HG03196 (cell line): ENCODE data around the gene CA11.
"Not testable (repeated sequence)": the region's sequence is repeated elsewhere in the genome, so short reads cannot be mapped to it uniquely, and the experiment has no call there.

Source experiments
- ATAC-seq: cut with Tn5 transposase; IDR thresholded peaks from one replicate; pipeline ENCODE4 v1.9.1; 2021; ENCODE audit not compliant: unreplicated experiment

CA11 gene

DNA sequence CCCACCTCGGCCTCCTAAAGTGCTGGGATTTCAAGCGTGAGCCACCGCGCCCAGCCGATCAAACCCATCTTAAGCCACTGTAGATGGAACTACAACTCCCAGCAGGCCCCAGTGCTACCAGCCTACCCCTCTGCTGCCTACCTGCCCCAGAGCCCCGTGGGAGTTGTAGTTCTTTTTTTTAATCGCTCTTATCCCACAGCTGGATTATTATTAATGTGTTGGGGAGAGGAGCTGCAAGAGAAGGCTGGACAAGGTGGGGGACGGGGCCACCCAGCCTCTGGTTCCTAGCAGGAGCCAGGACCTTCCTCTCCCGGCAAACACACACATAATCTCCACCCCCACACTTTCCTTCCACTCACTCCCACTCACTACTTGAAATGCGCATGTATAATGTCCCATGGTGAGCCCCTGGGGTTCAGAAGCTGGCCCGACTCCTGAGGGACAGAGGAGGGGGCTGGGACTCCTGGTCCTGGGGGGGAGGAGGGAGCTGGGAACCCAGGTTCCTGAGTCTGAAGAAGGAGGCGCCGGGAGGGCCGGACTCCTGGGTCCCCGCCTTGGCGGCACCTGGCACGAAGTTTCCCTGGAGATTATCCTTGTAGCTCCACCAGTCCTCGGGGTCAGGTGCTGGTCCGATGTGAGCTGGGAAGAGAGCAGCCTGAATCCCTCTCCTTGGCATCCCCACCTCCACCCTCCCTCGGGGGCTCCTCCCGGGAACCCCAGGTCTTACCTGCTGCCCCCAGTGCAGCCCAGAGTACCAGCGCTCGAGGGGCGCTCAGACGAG lies 958 bp downstream of the CA11 start:
- ATAC-seq, result no peak

DNA sequence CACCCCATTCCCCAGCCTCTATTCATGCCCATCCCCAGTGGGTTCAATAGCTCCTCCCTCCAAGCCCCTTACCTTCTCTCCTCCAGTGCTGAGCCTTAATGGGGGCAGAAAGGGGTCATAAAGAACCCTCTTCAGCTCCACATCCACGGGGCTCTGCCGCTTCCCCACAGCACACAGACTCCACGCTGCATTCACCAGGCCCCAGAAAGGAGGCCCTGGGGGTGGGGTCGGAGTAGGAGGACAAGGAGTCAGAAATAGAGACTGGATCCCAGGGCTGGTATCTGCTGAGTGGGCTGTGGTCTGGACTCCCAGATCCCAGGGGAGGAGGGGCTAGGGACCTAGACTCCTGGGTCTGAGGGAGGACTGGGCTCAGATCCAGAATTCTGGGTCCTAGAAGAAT lies 1.6 kb downstream of the CA11 start:
- no peak for ATAC-seq

DNA sequence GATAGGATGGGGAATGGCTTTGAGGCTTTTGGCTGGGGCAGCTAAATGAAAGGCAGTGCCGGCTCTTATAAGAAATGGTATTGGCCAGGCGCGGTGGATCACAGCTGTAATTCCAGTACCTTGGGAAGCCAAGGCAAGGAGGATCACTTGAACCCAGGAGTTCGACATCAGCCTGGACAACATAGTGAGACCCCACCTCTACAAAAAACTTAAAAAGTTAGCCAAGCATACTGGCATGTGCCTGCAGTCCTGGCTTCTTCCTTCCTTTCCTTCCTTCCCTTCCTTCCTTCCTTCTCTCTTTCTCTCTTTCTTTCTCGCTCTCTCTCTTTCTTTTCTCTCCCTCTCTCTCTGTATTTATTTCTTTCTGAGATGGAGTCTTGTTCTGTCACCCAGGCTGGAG lies 3.1 kb downstream of the CA11 start:
- no peak for ATAC-seq

DNA sequence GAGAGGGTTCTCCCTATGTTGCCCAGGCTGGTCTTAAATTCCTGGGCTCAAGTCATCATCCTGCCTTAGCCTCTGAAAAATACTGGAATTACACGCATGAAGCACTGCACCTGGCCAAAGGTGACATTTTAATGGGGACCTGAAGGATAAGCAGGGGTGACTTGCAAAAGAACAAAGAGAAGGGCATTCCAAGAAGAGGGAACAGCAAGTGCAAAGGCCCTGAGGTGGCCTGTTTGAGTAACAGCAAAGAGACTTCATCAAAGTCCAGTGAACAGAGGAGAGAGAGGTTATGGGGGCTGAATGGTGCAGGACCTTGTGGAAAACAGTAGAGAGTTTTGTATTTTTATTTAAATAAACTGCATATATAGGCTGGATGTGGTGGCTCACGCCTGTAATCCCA lies 4.1 kb downstream of the CA11 start:
- no peak for ATAC-seq

DNA sequence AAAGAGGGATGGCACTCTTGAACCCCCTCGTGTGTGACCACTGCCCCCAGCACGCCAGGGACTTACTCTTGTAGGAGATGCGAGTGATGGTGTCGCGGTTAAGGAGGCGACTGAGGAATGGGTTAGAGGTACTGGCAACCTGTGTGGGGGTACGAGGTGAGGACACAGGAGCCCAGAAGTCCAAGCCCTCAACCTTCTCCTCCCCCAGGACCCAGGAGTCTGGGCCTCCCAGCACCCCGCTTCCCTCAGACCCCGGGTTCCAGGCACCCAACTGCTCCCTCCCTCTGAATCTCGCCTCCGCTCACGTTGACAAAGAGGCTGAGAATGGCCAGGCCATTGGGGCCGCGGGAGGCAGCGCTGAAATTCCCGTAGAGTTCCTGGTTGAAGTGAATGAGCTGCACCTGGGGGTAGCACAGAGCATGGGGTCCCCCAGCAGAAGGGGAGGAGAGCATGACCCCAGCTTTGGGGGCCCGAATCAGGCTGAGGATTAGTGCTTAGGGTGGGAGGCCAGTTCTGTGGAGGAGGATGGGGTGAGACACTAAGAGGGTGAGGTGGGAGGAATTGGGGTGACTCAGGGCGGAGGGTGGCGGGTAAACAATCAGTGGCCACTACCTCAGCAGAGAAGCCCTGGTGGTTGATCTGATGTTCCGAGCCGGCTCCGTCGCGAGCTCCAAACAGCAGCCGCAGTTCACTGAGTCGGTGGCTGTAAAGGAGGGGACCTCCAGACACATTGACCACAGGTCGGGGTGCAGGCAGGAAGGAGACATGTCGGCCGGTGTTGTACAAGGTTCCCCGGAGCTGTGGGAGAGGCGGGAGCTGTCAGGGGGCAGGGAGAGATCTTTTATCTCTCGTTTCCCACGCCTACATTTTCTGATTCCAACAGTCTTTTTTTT lies 6.3 kb downstream of the CA11 start:
- ATAC-seq, result no peak

DNA sequence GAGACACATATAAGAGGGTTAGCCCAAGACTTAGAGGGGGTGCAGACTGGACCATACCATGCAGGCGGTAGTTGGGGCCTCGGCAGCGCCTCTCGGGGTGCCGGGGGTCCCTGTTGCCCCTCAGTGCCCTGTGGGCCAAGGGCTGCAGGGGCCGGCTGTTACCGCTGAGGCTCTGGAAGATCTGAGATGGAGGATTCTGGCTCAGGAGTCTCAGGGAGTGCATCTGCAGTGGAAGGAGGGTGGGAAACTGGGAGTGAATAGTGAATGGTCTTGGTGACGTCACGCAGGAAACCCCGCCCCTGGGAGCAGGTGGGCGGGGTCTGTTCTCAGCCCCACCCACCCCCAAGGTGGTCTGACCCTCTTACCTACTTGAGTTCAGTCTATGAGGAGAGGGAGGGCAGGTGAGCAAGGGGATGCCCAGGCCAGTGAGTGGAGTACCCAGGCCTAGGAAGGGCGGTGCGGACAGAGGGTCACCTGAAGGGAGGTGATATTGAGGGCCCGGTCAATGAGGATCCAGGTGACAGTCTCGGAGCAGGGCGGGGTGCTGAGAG lies 7.1 kb downstream of the CA11 start:
- no peak for ATAC-seq

DNA sequence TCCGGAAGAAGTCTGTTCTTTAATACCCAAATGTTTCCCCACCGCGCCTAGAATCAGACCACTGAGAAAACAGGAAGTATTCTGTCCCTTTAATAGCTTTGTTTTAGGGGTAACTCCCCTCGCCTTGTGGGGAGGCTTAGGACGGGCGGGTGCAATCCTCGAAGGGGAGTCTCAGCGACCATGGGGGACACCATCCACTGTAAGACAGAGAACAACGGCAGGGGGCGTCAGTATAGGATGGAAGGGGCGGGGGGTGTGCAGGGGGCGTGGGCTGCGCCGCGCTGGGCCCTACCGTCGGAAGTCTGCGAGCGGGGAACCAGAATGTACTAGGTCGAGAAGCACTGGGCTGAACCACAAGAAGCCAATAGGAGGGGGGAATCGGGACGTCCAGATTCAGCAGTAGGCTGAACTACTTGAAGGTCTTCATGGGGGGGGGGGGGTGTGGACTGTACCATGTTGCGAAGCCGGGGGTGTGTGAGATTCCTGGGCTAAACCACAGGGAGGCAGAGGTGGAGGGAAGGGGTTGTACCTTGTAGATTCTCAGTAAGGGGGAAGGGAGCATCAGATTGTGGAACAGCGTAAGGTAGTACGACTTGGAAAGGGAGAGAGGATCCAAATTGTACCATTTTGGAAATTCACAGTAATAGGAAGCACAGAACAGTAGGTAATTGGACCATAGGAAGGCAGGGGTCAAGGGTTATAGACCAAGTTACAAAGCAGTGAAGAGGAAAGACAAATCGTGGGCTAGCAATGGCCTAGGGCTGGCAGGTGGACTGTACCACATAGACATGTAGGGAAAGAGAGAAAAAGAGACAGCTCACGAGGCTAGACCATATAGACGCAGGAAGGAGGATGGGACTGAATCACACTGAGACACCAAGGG lies 7.8 kb downstream of the CA11 start:
- peak; percentile 6 for ATAC-seq

DNA sequence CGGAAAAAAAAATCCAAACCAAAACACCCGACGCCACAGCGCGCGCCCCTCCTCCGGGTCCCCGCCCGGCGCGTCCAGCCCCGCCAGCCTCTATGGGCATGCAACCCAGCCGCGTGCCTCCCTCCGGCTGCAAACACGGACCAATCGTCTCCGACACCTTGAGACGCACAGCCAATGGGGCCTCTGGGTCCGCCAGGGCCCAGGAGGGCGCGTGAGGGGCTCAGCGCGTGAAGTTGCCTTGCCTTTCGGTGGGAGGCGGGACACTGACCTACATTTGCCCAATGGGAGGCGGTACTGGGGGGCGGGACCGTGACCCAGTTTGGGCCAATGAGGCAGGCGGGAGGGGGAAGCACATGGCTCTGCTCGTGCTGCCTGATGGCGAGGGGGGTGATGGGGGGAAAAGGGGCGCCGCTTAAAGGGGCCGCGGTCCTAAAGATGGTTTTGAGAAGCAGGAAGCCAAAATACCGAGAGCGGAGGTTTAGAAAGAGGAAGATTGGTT lies 8.5 kb downstream of the CA11 start:
- peak; percentile 61 for ATAC-seq

DNA sequence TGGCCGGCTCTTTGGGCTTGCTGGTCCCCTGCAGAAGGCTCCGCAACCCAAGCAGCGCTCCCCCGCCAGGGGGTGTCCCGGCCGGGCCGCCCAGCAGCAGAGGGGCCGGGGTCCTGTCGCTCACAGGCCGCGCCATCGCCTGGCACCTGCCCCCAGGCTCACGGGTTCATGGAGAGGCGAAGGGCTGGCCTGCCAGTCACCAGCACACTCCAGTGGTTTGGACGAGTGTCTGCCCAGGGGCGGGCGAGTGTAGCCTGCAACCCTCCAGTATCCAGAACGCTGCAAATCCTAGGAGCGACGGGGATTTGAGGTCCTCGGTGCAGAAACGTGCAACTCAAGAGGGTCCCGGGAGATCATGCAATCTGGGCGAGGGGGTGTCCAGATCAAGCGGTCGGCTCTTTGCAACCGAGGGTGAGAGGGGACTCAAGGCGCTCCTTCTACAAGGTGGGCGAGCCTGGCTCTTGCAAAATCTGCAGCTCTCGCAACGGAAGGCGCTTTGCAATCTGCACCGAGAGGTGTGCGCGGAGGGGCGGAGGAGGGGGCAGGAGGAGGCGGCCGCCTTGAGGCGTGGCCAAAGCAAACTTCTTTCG lies 9.0 kb downstream of the CA11 start, which contains the start of gene DBP:
Gene DBP (minus strand): TSS at position 521 of the 590 bp plus-strand sequence. CDS start 385 bp downstream, at position 136.
- peak; percentile 0 for ATAC-seq

DNA sequence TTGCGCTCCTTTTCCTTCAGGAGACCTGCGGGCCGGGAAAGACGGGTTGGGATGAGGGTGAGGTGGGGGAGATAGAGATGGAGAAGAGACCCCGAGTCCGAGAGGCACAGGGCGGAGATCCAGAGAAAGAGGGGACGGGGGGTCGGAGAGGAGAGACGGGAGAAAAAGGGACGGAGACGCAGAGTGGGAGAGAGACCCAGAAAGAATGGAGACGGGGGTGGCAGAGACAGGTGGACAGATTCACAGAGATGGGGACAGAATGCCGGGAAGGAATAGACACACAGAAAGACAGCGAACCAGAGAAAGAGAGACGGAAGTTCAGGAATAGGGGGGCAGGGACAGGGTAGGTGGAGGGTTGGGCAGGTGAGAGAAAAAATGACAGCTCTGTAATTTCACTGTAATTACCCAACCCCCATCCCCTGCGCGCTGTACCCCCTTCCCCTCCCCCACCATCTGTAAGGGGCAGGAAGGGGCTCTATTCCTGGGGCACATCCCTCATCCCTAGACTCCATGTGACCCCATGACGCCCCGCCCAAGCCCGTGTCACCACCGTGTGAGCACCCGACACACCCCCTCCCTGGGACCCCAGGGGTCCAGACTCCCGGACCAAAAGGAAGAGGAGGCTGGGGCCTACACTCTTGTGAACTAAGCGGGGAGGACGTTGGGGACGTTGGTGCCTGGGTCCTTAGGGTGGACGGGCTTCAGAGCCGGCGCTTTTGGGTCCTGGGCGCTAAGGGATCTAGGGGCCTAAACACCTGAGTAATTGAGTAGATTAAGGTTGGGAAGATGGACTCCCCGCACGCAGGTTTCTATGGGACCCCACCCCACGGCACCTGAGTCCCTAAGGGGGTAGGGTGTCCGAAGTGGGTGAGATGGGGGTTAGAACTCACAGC lies 9.8 kb downstream of the CA11 start:
- ATAC-seq, result no peak

DNA sequence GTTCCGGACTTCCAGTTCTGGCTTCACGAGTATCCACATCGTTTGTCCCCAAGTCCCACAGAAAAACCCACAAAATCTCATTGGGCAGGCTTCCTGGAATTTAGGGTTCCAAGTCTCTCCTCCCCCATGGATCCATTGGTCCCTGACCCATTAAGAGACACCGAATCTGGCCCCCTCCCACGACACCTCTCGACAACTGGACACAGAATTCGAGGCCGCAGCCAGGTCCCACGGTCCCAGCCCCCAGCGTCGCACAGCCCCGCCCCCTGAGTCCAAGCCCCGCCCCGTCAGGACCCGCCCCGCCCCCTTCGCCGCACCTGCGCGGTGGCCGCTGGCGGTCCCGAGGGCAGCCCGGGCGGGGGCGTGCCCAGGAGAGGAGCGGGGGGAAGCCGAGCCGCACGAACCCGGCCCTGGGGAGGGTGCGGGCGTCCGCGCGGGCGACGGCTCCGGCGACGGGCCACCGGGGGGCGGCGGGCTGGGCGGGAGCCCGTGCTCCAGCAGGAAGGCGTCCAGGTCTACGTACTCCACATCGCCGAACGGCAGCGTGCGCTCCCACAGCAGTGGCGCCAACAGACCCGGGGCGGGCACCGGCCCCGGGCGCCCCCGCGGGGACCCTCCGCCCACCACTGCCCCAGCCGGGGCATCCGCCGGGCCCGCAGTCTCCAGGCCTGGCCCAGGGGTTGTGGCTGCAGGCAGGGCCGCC lies 10.6 kb downstream of the CA11 start:
- no peak for ATAC-seq

DNA sequence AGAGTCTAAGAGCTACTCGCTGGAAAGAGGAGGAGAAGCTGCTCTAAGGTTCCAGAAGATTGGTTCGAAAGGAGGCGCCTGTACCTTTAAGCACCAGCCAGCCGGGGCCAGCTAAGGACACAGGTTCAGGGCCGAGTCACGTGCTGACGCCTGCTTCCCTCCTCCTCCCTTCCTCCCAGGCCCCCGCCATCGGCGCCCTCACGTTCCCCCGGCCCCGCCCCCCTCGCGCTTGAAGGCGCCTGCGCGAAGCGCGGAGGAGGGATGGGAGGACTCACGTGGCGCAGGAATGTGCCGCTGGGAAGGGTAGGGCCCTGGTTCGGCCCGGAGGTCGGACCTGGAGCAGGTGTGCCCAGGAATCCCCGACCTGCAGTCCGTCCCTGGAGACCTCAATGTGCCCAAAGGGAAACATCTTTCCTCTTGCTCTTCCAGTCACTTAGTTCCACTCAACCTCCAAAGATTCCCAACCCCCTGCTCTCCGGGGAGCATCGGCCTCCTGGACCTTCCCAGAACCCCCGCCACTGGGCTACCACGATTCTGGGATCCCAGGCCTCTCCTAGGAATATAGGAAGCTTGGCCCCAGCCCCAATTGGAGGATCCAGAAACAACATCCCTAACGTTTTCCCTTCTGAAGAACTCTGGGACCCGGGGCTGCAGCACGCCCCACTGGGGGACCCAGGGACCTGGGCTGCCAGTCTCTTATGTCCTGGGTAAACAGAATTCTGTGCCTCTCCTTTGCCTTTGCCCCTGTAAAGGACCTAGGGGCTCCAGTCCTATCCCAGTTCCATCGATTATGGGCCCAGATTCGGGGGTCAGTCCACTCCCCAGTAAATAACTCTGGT lies 11.3 kb downstream of the CA11 start:
- ATAC-seq, result peak; percentile 26

DNA sequence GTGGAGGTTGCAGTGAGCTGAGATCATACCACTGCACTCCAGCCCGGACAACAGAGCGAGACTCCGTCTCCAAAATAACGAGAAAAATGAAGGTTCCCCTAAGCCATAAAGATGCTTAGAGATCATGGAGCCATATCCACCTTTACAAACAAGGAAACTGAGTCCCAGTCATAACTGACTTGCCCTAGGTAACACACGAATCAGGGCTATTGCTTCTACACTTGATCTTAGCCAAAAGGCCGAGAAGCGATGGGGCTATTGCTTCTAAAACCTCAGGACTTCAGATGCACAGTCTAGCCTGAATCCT lies 12.0 kb downstream of the CA11 start:
- ATAC-seq, result no peak

DNA sequence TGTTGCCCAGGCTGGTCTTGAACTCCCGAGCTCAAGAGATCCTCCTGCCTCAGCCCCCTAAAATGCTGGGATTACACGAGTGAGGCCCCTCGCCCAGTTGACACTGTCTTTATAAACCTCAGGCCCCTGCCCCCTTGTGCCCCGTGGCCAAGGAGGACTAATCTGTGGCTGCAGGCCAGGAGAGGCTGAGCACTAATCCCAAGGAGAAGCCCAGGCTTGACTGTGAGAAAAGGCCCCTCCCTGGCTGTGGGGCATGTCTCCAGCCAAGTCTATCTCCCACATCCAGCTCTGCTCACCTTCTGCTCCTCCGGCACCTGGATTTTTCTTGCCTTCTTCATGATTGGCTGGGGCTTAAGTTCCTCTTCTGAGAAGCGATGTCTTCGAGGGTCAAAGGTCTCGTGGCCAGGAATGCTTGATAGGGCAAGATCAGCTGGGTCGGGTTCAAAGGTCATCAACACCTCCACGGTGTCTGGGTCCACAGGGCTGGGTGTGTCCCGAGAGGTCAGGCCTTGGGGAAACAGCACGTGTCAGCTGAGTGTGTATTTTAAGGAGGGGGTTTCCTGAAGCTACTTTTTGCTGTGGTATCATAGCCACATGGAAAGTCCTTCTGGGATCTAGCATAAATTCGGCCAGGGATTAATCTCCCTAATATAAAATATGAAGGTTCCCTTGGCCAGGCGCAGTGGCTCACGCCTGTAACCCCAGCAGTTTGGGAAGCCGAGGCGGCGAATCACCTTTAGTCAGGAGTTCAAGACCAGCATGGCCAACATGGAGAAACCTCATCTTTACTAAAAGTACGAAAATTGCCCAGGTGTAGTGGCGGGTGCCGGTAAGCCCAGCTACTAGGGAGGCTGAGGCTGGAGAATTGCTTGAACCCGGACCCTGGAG lies 12.6 kb downstream of the CA11 start:
- no peak for ATAC-seq

DNA sequence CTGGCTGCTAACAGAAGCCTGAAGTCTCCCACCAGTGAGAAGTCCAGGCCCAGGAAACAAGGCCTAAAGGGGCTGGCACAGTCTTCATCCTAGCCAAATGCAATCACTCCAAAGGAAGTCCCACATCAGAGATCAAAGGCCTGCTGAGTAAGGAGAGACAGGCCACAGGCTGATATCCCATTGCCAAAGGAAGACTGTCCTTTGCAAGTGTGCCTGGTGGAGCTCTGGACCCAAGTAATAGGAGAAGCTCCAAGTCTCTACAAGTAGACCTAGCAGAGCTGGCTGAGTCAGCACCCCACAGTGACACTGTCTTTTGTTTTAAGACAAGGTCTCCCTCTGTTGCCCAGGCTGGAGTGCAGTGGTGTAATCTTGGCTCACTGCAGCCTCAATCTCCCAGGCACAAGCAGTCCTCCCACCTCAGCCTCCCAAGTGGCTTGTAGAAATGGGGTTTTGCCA lies 13.3 kb downstream of the CA11 start:
- no peak for ATAC-seq

DNA sequence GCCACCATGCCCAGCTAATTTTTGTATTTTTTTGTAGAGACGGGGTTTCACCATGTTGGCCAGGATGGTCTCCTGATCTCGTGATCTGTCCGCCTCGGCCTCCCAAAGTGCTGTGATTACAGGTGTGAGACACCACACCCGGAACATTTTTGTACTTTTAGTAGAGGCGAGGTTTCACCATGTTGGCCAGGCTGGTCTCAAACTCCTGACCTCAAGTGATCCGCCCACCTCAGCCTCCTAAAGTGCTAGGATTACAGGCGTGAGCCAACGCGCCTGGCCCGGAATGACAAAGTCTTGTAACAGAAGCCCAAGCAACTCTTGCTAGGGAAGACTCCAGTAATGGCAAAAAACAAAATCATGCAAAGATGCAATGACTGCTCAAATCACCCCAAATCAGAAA lies 13.7 kb downstream of the CA11 start:
- ATAC-seq, result not testable (repeated sequence)

DNA sequence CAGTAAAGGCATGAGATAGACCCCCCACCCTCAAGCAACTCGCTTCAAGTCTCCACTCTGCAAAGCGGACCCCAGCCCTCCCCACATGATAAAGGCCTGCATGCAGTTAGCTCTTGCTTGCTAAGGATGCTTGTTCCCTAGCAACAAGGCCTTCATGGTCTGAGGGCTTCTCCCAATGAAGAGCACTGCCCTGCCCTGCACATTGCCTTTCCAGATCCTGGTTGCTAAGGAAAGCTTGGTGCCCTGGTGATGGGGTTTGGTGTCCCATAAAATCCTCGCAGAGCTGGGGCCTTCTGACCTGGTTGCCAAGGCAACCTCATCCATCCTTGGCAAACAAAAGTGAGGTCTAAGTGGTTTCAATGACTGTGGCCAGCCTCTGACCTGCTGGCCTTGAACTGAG lies 14.8 kb downstream of the CA11 start:
- ATAC-seq, result no peak
